WTC11 (cell line): ENCODE data around the gene ADGRV1. TPM values are rescaled to one million over a fixed set of nuclear protein-coding genes. Genes with fewer than 3 reads are reported as not detected.

Source experiments
- ATAC-seq: fragments of 200-7000 bp; cut with Tn5 transposase; 2 replicates; pipeline ENCODE4 v1.10.0; 2021; ENCODE audit warnings: mild to moderate bottlenecking, moderate library complexity
- CTCF ChIA-PET: fragments of 300-600 bp; sonication (Branson Sonifier 250); formaldehyde crosslinking; loops from one replicate; lab custom pipeline; 2021; ENCODE audit warnings: antibody characterized with exemption; lab: Charles Lee
- POLR2A ChIA-PET: fragments of 350-600 bp; sonication (Branson Sonifier 250); formaldehyde crosslinking; loops from one replicate; lab custom pipeline; 2021; ENCODE audit warnings: antibody characterized with exemption; lab: Charles Lee
- DNase-seq: peaks from one replicate; pipeline ENCODE4 v3.0.0; 2021; ENCODE audit warnings: low spot score
- H3K27ac Mint-ChIP-seq: 2 replicates; pipeline ENCODE4 v1.8.0; 2021; ENCODE audit warnings: mixed read lengths
- H3K27me3 Mint-ChIP-seq: 2 replicates; pipeline ENCODE4 v1.8.0; 2021; ENCODE audit warnings: low read depth, mild to moderate bottlenecking, moderate library complexity, mixed read lengths
- H3K36me3 Mint-ChIP-seq: 2 replicates; pipeline ENCODE4 v1.8.0; 2021; ENCODE audit warnings: mixed read lengths
- H3K4me1 Mint-ChIP-seq: 2 replicates; pipeline ENCODE4 v1.8.0; 2022; ENCODE audit warnings: mixed read lengths
- H3K4me3 Mint-ChIP-seq: 2 replicates; pipeline ENCODE4 v1.8.0; 2021; ENCODE audit warnings: mild to moderate bottlenecking, moderate library complexity, mixed read lengths
- H3K9me3 Mint-ChIP-seq: 2 replicates; pipeline ENCODE4 v1.8.0; 2021; ENCODE audit warnings: mixed read lengths
- ELF4 ChIP-seq: sonication (generic); formaldehyde crosslinking; IDR thresholded peaks from 2 replicates; pipeline ENCODE4 v1.8.1; 2022; ENCODE audit warnings: low read depth, mild to moderate bottlenecking, moderate library complexity, missing genetic modification reagents
- ETV6 ChIP-seq: sonication (generic); formaldehyde crosslinking; IDR thresholded peaks from 2 replicates; pipeline ENCODE4 v1.8.1; 2022; ENCODE audit warnings: mild to moderate bottlenecking, missing genetic modification reagents
- FOXK1 ChIP-seq: sonication (generic); formaldehyde crosslinking; IDR thresholded peaks from 2 replicates; pipeline ENCODE4 v1.8.0; 2022; ENCODE audit warnings: mild to moderate bottlenecking, moderate library complexity, missing genetic modification reagents
- GTF2I ChIP-seq: fragments of 250-450 bp; sonication (Bioruptor Pico); conservative IDR thresholded peaks from 2 replicates; pipeline ENCODE4 v1.4.0; 2021; ENCODE audit warnings: mild to moderate bottlenecking
- IRF1 ChIP-seq: sonication (generic); formaldehyde crosslinking; IDR thresholded peaks from 2 replicates; pipeline ENCODE4 v1.8.0; 2023; ENCODE audit warnings: missing genetic modification reagents
- MYBL2 ChIP-seq: sonication (generic); formaldehyde crosslinking; IDR thresholded peaks from 2 replicates; pipeline ENCODE4 v1.8.1; 2023; ENCODE audit warnings: mild to moderate bottlenecking, moderate library complexity, missing genetic modification reagents
- PRDM15 ChIP-seq: sonication (generic); formaldehyde crosslinking; IDR thresholded peaks from 2 replicates; pipeline ENCODE4 v1.8.0; 2022; ENCODE audit warnings: missing genetic modification reagents
- SOX15 ChIP-seq: fragments of 250-450 bp; sonication (Bioruptor Pico); IDR thresholded peaks from 2 replicates; pipeline ENCODE4 v1.9.0; 2021; ENCODE audit warnings: mild to moderate bottlenecking
- TEAD4 ChIP-seq: sonication (generic); formaldehyde crosslinking; IDR thresholded peaks from 2 replicates; pipeline ENCODE4 v1.8.0; 2022; ENCODE audit warnings: mild to moderate bottlenecking, missing genetic modification reagents
- USF2 ChIP-seq: sonication (generic); formaldehyde crosslinking; IDR thresholded peaks from 2 replicates; pipeline ENCODE4 v1.8.1; 2023; ENCODE audit warnings: mild to moderate bottlenecking, missing genetic modification reagents, moderate library complexity
- ZNF512 ChIP-seq: sonication (generic); formaldehyde crosslinking; IDR thresholded peaks from 2 replicates; pipeline ENCODE4 v1.8.1; 2022; ENCODE audit warnings: missing genetic modification reagents, borderline replicate concordance
- ZNF671 ChIP-seq: fragments of 250-450 bp; sonication (Bioruptor Pico); IDR thresholded peaks from 2 replicates; pipeline ENCODE4 v1.8.0; 2021; ENCODE audit warnings: mild to moderate bottlenecking
- total RNA-seq: library from RNA; stranded (reverse); gene quantifications from 3 replicates; pipeline ENCODE4 v1.2.3, GENCODE V29; 2021
- TF ChIP-seq, protein P1 (sequence below): sonication (generic); formaldehyde crosslinking; IDR thresholded peaks from 2 replicates; pipeline ENCODE4 v1.8.1; 2023; ENCODE audit warnings: mild to moderate bottlenecking, missing genetic modification reagents
- TF ChIP-seq, protein P2 (sequence below): sonication (generic); formaldehyde crosslinking; IDR thresholded peaks from 2 replicates; pipeline ENCODE4 v1.8.0; 2022; ENCODE audit warnings: mild to moderate bottlenecking, missing genetic modification reagents

ADGRV1 gene
- total RNA-seq, 1 experiment from 2014 or later, result 74.5 TPM

DNA sequence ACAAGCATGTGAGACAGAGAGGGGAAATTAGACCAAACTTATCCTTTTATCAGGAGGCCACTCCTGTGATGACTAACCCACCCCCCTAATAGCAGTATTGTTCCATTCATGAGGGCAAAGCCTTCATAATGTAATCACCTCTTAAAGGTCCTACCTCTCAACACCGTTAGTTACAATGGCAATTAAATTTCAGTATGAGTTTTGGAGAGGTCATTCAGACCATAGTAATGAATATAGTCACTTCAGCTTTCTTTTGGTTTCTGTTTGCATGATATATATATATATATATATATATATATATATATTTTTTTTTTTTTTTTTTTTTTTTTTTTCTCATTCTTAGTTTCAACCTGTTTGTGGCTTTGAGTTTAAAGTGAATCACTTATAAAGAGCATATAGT, 10.5 kb downstream of the ADGRV1 start:
- Mint-ChIP-seq H3K36me3 (peaks cover 32% of the 10 kb centered on the region), H3K4me3 (no peak overlapping the region), H3K4me1 (peaks cover 67% of the 10 kb centered on the region), H3K27me3 (no peaks in the 10 kb centered on the region), H3K27ac (no peak overlapping the region), H3K9me3 (peaks cover 32% of the 10 kb centered on the region)
- ChIA-PET POLR2A (no interaction called here), CTCF (no interaction called here)
- DNase-seq, result no peak
- TF ChIP-seq PRDM15, result no peak
- no peak for ATAC-seq

DNA sequence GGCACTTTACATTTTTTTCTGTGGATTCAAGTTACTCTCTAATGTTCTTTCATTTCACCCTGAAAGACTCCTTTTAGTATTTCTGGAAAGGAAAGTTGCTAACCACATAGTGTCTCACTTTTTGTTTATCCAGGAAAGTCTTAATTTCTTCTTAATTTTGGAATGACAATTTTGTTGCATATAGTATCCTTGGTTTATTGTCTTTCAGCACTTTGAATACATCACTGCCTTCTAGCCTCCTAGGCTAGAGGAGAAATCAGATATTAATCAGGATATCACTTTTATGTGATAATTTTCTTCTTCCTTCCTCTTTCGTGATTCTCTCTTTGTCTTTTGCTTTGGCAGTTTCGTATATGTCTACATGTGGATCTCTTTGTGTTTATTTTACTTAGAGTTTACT, 11.4 kb downstream of the ADGRV1 start:
- DNase-seq (no peak), ATAC-seq (no peak)
- H3K36me3 Mint-ChIP-seq, result peaks cover 32% of the 10 kb centered on the region
- no peaks in the 10 kb centered on the region for H3K27me3 Mint-ChIP-seq
- CTCF ChIA-PET, result no interaction called here
- TF ChIP-seq ZNF671 (no peak), PRDM15 (no peak)
- POLR2A ChIA-PET, result no interaction called here
- peaks cover 71% of the 10 kb centered on the region for H3K4me1 Mint-ChIP-seq
- no peak overlapping the region for H3K4me3 Mint-ChIP-seq
- H3K9me3 Mint-ChIP-seq, result peaks cover 32% of the 10 kb centered on the region
- H3K27ac Mint-ChIP-seq, result no peak overlapping the region

GRCh38 chr5:90571147-90571773, 12.7 kb downstream of the ADGRV1 start:
- Mint-ChIP-seq H3K9me3 (peaks cover 34% of the 10 kb centered on the region), H3K4me1 (peaks cover 61% of the 10 kb centered on the region), H3K27me3 (no peaks in the 10 kb centered on the region), H3K36me3 (peaks cover 34% of the 10 kb centered on the region)
- DNase-seq, result no peak
- TF ChIP-seq GTF2I (CRISPR knock-in tag) (no peak), ETV6 (CRISPR knock-in tag) (no peak), IRF1 (no peak), MYBL2 (no peak), ELF4 (CRISPR knock-in tag) (no peak)
- TF ChIP-seq, protein P1, sequence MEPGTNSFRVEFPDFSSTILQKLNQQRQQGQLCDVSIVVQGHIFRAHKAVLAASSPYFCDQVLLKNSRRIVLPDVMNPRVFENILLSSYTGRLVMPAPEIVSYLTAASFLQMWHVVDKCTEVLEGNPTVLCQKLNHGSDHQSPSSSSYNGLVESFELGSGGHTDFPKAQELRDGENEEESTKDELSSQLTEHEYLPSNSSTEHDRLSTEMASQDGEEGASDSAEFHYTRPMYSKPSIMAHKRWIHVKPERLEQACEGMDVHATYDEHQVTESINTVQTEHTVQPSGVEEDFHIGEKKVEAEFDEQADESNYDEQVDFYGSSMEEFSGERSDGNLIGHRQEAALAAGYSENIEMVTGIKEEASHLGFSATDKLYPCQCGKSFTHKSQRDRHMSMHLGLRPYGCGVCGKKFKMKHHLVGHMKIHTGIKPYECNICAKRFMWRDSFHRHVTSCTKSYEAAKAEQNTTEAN (CRISPR knock-in tag), result no peak
- TF ChIP-seq, all 79 proteins: peak for 0
- no peak overlapping the region for H3K4me3 Mint-ChIP-seq
- CTCF ChIA-PET, result no interaction called here
- peak overlapping the region; percentile 36 for H3K27ac Mint-ChIP-seq
- POLR2A ChIA-PET, result no interaction called here
- peak; percentile 40; the same call in 1 of the 2 replicates for ATAC-seq

DNA sequence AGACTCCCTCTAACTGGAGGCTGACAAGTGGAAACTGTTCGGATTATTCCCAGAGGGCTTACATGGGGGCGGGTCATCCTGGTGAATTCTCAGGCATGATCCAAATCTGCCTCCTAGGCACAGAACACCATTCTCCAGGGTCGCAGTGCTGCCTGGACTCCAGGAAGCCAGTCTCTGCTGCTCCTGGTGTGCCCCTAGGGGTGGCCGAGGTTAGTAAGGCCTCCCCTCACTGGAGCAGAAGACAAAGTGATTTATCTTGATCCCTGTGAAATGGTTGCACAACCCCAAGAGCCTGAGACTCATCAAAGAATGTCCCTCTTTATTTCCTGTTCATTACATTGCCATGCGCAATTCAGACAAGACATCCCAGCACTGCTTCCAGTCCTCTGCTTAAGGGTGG, 17.1 kb downstream of the ADGRV1 start:
- H3K27ac Mint-ChIP-seq, result no peak overlapping the region
- ATAC-seq (peak; percentile 65), DNase-seq (no peak)
- ChIA-PET CTCF (interaction anchor here (1.2 kb wide), 1 partner anchor 47 kb away, joined by 3 read pairs; no protein-coding TSS in a partner anchor), POLR2A (no interaction called here)
- no peaks in the 10 kb centered on the region for H3K27me3 Mint-ChIP-seq
- H3K36me3 Mint-ChIP-seq, result peaks cover 23% of the 10 kb centered on the region
- H3K9me3 Mint-ChIP-seq, result peaks cover 29% of the 10 kb centered on the region
- no peak overlapping the region for H3K4me3 Mint-ChIP-seq
- H3K4me1 Mint-ChIP-seq, result peaks cover 68% of the 10 kb centered on the region
- TF ChIP-seq ZNF512 (CRISPR knock-in tag) (no peak), GTF2I (CRISPR knock-in tag) (no peak), USF2 (CRISPR knock-in tag) (no peak), SOX15 (no peak), TEAD4 (CRISPR knock-in tag) (no peak), FOXK1 (CRISPR knock-in tag) (no peak)
- TF ChIP-seq, protein P2, sequence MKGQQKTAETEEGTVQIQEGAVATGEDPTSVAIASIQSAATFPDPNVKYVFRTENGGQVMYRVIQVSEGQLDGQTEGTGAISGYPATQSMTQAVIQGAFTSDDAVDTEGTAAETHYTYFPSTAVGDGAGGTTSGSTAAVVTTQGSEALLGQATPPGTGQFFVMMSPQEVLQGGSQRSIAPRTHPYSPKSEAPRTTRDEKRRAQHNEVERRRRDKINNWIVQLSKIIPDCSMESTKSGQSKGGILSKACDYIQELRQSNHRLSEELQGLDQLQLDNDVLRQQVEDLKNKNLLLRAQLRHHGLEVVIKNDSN (CRISPR knock-in tag), result no peak
